CD1c-positive myeloid dendritic cell (primary cell): Measurements from ENCODE around the gene DAZL.

ENCODE experiments used
- DNase-seq: peaks from one replicate; pipeline ENCODE4 v3.0.0-alpha.2; 2016; ENCODE audit errors: extremely low spot score

Gene DAZL

DNA sequence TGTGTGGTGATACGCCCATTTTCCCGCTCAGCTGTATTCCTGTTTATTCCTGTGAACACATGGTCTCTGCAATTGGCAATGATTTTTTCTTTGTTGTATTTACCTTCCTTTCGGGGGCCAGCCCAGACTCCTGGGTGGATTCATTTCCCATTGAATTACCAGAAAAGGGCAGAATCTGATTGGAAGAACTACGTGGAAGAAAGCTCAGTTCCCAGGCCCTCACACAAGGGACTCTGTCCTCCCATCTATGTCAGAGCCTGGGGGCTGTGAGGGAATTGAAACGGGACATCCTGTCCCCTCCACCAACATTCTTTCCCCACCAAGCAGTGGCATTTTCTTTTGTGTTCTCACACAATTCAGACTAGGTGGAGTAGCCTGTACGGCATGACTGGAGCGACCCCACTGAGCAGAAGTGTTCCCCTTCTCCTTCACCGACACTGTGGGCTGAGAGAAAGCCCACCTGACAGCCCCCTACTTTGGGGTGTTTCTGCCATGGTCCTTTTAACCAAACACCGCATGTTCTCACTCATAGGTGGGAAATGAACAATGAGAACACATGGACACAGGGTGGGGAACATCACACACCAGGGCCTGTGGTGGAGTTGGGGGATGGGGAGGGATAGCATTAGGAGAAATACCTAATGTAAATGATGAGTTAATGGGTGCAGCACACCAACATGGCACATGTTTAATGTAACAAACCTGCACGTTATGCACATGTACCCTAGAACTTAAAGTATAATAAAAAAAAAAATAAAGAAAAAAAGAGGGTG, 59.6 kb downstream of the DAZL start:
- DNase-seq, result no peak

DNA sequence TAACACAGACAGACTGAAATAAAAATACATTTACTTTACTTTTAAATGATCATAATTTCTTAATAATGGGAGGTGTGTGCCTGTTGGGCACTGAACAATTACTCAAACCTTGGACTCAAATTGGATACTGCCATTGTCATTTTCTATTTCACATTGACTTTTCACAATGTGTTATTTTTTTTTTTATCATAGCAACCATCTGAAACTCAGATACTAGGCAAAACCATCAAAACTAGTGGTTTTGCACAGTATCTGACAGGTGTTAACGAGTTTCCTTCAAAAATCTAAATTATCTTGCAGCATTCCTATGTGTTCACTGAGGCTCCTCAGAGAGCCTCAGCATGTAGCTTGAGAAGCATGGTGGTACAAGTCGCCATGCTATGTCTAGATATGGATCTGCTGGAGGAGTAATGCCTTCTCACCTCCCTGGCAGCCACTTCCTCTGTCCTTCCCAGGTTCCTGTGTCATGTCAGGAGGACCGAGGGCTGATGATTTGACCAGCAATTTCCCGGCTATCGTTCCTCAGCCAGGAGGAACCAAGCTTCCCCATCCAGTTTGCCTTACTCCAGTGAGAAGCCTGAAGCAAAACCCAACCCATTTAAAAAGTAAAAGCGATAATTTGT, 61.9 kb downstream of the DAZL start:
- DNase-seq, result no peak

DNA sequence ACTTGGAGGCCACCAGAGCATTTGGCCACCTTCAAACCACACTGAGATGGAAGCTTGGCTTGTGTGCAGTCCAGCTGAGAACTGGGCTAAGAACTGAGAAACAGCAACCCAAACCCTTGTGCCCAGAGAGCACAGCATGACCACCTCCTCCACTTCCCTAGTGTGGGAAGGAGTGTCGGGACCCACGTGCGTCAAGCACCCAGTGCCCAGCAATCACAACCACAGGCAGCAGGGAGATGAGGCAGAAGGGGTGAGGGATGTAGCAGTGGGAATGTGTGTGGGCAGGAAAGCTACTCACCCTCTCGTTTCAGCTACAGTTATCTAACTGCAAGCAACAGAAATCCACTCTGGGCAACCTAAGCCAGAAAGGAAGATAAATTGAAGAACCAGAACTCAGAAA, 66.7 kb downstream of the DAZL start:
- DNase-seq, result peak; percentile 66

DNA sequence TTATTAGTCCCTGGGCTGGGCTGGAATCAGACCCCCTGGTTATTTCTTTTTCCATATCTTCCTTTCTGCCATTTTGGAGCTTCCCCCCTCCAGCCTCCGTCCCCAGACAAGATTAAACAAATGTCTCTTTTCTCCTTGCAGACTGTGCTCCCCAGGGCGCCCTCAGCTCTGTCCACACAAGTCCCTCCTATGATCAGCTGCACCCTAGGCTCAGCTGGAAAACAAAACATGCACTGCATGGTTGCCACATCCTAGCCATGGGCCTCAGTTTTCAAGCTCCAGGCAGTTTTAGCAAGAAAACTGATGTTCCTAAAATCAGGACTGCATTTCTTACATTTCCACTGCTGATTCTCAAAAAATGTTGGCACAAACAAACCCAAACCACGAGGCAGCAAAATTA, 68.2 kb downstream of the DAZL start:
- no peak for DNase-seq
